Brain microvascular endothelial cell (primary cell): ENCODE measurements around the gene ASS1.

Experiments used
- DNase-seq: peaks from one replicate; pipeline ENCODE4 v3.0.0-alpha.2; 2020
- H3K27ac ChIP-seq: fragments of 250-450 bp; sonication (Bioruptor Pico); 2 replicates; pipeline ENCODE4 v1.5.1; 2020; ENCODE audit warnings: mild to moderate bottlenecking, moderate library complexity
- H3K27me3 ChIP-seq: fragments of 250-450 bp; sonication (Bioruptor Pico); replicated peaks from 2 replicates; pipeline ENCODE4 v1.5.1; 2020; ENCODE audit warnings: mild to moderate bottlenecking
- H3K36me3 ChIP-seq: fragments of 250-450 bp; sonication (Bioruptor Pico); replicated peaks from 2 replicates; pipeline ENCODE4 v1.5.1; 2020; ENCODE audit warnings: mild to moderate bottlenecking
- H3K4me3 ChIP-seq: 2 replicates; pipeline ENCODE4 v1.5.1; 2011; ENCODE audit warnings: low read depth, mild to moderate bottlenecking, control low read depth, low read length, moderate library complexity
- in situ Hi-C: cut with HindIII; loops from 2 replicates; pipeline ENCODE4 v1.10.0; 2017; ENCODE audit warnings: low sequenced_read_pairs, low pct_ligation_motif_present
- TF ChIP-seq, protein P1 (sequence below): IDR thresholded peaks from 2 replicates; pipeline ENCODE4 v1.5.1; 2011; ENCODE audit warnings: low read depth, mild to moderate bottlenecking, moderate library complexity, low read length, control low read depth, inconsistent platforms; ENCODE audit errors: missing control alignments

The ASS1 gene

GRCh38 chr9:130425741-130426466 is 18.9 kb upstream of the ASS1 start:
- no peaks in the 10 kb centered on the region for H3K27me3 ChIP-seq
- DNase-seq, result no peak
- H3K36me3 ChIP-seq, result no peaks in the 10 kb centered on the region
- TF ChIP-seq, protein P1, sequence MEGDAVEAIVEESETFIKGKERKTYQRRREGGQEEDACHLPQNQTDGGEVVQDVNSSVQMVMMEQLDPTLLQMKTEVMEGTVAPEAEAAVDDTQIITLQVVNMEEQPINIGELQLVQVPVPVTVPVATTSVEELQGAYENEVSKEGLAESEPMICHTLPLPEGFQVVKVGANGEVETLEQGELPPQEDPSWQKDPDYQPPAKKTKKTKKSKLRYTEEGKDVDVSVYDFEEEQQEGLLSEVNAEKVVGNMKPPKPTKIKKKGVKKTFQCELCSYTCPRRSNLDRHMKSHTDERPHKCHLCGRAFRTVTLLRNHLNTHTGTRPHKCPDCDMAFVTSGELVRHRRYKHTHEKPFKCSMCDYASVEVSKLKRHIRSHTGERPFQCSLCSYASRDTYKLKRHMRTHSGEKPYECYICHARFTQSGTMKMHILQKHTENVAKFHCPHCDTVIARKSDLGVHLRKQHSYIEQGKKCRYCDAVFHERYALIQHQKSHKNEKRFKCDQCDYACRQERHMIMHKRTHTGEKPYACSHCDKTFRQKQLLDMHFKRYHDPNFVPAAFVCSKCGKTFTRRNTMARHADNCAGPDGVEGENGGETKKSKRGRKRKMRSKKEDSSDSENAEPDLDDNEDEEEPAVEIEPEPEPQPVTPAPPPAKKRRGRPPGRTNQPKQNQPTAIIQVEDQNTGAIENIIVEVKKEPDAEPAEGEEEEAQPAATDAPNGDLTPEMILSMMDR, result no peak
- H3K27ac ChIP-seq, result no peak overlapping the region
- in situ Hi-C loops, result no loop called here
- no peak overlapping the region for H3K4me3 ChIP-seq

DNA sequence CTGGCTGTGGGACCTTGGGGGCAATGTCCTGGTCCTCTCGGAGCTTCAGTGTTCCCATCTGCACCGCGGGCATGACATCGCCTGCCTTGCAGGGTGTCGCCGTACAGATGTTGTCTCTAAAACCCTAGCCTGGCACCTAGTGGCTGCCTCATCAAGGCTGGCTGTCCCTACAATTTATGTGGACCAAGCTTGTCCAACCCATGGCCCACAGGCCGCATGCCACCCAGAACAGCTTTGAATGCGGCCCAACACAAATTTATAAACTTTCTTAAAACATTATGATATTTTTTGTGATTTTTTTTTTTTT is 18.3 kb upstream of the ASS1 start:
- Histone ChIP-seq H3K27me3 (no peaks in the 10 kb centered on the region), H3K36me3 (no peaks in the 10 kb centered on the region), H3K27ac (no peak overlapping the region), H3K4me3 (no peak overlapping the region)
- TF ChIP-seq, protein P1, result no peak
- DNase-seq, result no peak
- in situ Hi-C loops, result no loop called here

GRCh38 chr9:130426883-130427282 is 17.9 kb upstream of the ASS1 start:
- no peak overlapping the region for H3K27ac ChIP-seq
- H3K36me3 ChIP-seq, result no peaks in the 10 kb centered on the region
- DNase-seq, result peak; percentile 44
- in situ Hi-C loops, result no loop called here
- TF ChIP-seq, protein P1, result no peak
- H3K4me3 ChIP-seq, result no peak overlapping the region
- H3K27me3 ChIP-seq, result no peaks in the 10 kb centered on the region

- no peaks in the 10 kb centered on the region for H3K36me3 ChIP-seq
- no peaks in the 10 kb centered on the region for H3K27me3 ChIP-seq
- in situ Hi-C loops, result no loop called here
- no peak overlapping the region for H3K27ac ChIP-seq
- no peak overlapping the region for H3K4me3 ChIP-seq
- TF ChIP-seq, protein P1, result no peak
- DNase-seq, result no peak
Measured at GRCh38 chr9:130427326-130427725, 17.4 kb upstream of the ASS1 start.

DNA sequence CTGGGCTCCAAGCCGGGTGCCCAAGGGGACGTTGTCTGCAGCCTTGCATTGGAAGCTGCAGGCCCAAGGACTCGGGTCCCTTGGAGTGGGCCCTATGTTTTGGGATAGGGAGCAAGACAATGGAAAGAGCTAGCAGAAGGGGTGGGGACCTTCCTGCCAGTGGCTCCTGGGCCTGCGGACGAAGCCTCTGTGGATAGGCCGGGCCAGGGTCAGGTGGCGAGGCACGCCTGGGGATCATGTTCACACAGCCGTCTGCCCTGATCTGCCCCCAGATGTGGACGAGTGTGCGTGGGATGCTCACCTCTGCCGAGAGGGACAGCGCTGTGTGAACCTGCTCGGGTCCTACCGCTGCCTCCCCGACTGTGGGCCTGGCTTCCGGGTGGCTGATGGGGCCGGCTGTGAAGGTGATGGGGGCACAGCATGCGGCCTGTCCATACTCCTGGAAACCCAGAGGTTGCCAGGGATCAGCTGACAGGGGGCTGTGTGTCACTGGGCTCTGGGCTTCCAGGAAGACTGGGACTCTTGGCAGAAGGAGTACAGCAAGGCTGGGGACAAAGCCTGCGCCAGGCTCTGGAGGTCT is 16.6 kb upstream of the ASS1 start:
- no peak for DNase-seq
- Histone ChIP-seq H3K4me3 (no peak overlapping the region), H3K27me3 (no peaks in the 10 kb centered on the region), H3K27ac (no peak overlapping the region), H3K36me3 (no peaks in the 10 kb centered on the region)
- in situ Hi-C loops, result no loop called here
- TF ChIP-seq, protein P1, result no peak

GRCh38 chr9:130429381-130429780 is 15.4 kb upstream of the ASS1 start:
- in situ Hi-C loops, result no loop called here
- Histone ChIP-seq H3K36me3 (no peaks in the 10 kb centered on the region), H3K4me3 (no peak overlapping the region), H3K27me3 (no peaks in the 10 kb centered on the region), H3K27ac (no peak overlapping the region)
- TF ChIP-seq, protein P1, result no peak
- no peak for DNase-seq
